ENCODE measurements around the gene FAM50B. TPM values are rescaled to one million over a fixed set of nuclear protein-coding genes. Genes with fewer than 3 reads are reported as not detected.

The FAM50B gene
- total RNA-seq, 4 donors from 2014 or later, result 8.5 to 15.7 (median 11.6) TPM

- Histone ChIP-seq H3K9me3 (no peaks in the 10 kb centered on the region), H3K27me3 (no peaks in the 10 kb centered on the region), H3K4me1 (peaks cover 17% of the 10 kb centered on the region), H3K27ac (peak overlapping the region; percentile 25), H3K4me3 (no peak overlapping the region), H3K36me3 (no peaks in the 10 kb centered on the region)
- DNase-seq (ENCODE audit: low spot score in 2 of 2), result no peak
- no peak for TF ChIP-seq EP300 (IDR thresholded peaks at IDR 0.05)
- TF ChIP-seq CTCF (IDR thresholded peaks at IDR 0.05), result no peak
- TF ChIP-seq POLR2AphosphoS5 (IDR thresholded peaks at IDR 0.05), result no peak
- no peak for TF ChIP-seq POLR2A (IDR thresholded peaks at IDR 0.05)
- 68% methylated on average over 9 of the region's 9 CpGs for WGBS
Measured at GRCh38 chr6:3843379-3844096, 5.6 kb upstream of the FAM50B start.

GRCh38 chr6:3844097-3844463, 5.1 kb upstream of the FAM50B start:
- no peak for DNase-seq (ENCODE audit: low spot score in 2 of 2)
- Histone ChIP-seq H3K4me3 (no peak overlapping the region), H3K4me1 (peaks cover 20% of the 10 kb centered on the region), H3K9me3 (no peaks in the 10 kb centered on the region), H3K27ac (peak overlapping the region; percentile 72), H3K36me3 (no peaks in the 10 kb centered on the region), H3K27me3 (no peaks in the 10 kb centered on the region)
- no peak for TF ChIP-seq CTCF (IDR thresholded peaks at IDR 0.05)
- no peak for TF ChIP-seq EP300 (IDR thresholded peaks at IDR 0.05)
- TF ChIP-seq POLR2AphosphoS5 (IDR thresholded peaks at IDR 0.05), result no peak
- TF ChIP-seq POLR2A (IDR thresholded peaks at IDR 0.05), result no peak
- 82% methylated on average over 5 of the region's 5 CpGs for WGBS

- H3K9me3 ChIP-seq, result no peaks in the 10 kb centered on the region
- WGBS, result 81% methylated on average over 3 of the region's 3 CpGs
- peak overlapping the region; percentile 90 for H3K27ac ChIP-seq
- no peak overlapping the region for H3K4me3 ChIP-seq
- no peaks in the 10 kb centered on the region for H3K36me3 ChIP-seq
- DNase-seq (ENCODE audit: low spot score in 2 of 2), result no peak
- H3K27me3 ChIP-seq, result no peaks in the 10 kb centered on the region
- H3K4me1 ChIP-seq, result peaks cover 18% of the 10 kb centered on the region
- TF ChIP-seq POLR2AphosphoS5 (IDR thresholded peaks at IDR 0.05), result no peak
- no peak for TF ChIP-seq EP300 (IDR thresholded peaks at IDR 0.05)
- TF ChIP-seq CTCF (IDR thresholded peaks at IDR 0.05), result no peak
- TF ChIP-seq POLR2A (IDR thresholded peaks at IDR 0.05), result no peak
Measured at GRCh38 chr6:3847521-3847920, 1.7 kb upstream of the FAM50B start.

- Histone ChIP-seq H3K27me3 (no peaks in the 10 kb centered on the region), H3K36me3 (no peaks in the 10 kb centered on the region), H3K4me1 (peaks cover 18% of the 10 kb centered on the region), H3K4me3 (peak overlapping the region; percentile 45), H3K9me3 (no peaks in the 10 kb centered on the region), H3K27ac (peak overlapping the region; percentile 90)
- 53% methylated on average over 9 of the region's 9 CpGs for WGBS
- DNase-seq (ENCODE audit: low spot score in 2 of 2), result peak in 1 of 2 donors; percentile 12
- TF ChIP-seq EP300 (IDR thresholded peaks at IDR 0.05), result no peak
- peak in 1 of 3 donors; percentile 83 for TF ChIP-seq POLR2AphosphoS5 (IDR thresholded peaks at IDR 0.05)
Measured at GRCh38 chr6:3848380-3848779, 793 bp upstream of the FAM50B start.

- 60% methylated on average over 40 of the region's 73 CpGs for WGBS
- no peaks in the 10 kb centered on the region for H3K36me3 ChIP-seq
- peaks cover 18% of the 10 kb centered on the region for H3K4me1 ChIP-seq
- DNase-seq (ENCODE audit: low spot score in 2 of 2), result peak in 1 of 2 donors; percentile 70
- no peak for TF ChIP-seq CTCF (IDR thresholded peaks at IDR 0.05)
- no peak for TF ChIP-seq POLR2AphosphoS5 (IDR thresholded peaks at IDR 0.05)
- TF ChIP-seq POLR2A (IDR thresholded peaks at IDR 0.05), result no peak
- TF ChIP-seq EP300 (IDR thresholded peaks at IDR 0.05), result no peak
- no peaks in the 10 kb centered on the region for H3K27me3 ChIP-seq
- peak overlapping the region; percentile 45 for H3K4me3 ChIP-seq
- H3K27ac ChIP-seq, result peak overlapping the region; percentile 70
- H3K9me3 ChIP-seq, result no peaks in the 10 kb centered on the region
Measured at GRCh38 chr6:3849681-3850450, 693 bp downstream of the FAM50B start.
